Measurements from ENCODE around the gene CCBE1.

Gene CCBE1

GRCh38 chr18:59393381-59393780 is 303.8 kb downstream of the CCBE1 start:
- no peak for DNase-seq (ENCODE audit: low read depth in 2 of 2)

DNA sequence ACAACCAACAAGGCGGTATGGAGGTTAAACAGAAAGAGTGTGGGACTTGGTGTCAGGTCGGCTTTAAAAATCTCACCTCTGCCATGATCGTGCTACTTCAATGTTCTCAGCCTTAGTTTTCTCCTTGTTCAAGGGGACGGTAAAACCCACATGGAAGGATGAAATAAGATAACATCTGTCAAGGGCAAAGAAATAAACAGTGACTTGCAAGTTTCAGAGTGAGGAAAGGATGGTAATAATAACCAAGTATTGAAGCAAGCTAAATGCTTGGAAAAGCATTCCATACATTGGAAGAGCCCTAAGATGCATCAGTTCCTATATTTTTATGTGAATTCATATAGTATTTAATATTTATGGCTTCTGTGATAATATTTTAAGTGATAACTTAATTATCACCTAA is 308.4 kb downstream of the CCBE1 start:
- no peak for DNase-seq (ENCODE audit: low read depth in 2 of 2)

GRCh38 chr18:59387687-59388565 is 309.3 kb downstream of the CCBE1 start:
- no peak for DNase-seq (ENCODE audit: low read depth in 2 of 2)

DNA sequence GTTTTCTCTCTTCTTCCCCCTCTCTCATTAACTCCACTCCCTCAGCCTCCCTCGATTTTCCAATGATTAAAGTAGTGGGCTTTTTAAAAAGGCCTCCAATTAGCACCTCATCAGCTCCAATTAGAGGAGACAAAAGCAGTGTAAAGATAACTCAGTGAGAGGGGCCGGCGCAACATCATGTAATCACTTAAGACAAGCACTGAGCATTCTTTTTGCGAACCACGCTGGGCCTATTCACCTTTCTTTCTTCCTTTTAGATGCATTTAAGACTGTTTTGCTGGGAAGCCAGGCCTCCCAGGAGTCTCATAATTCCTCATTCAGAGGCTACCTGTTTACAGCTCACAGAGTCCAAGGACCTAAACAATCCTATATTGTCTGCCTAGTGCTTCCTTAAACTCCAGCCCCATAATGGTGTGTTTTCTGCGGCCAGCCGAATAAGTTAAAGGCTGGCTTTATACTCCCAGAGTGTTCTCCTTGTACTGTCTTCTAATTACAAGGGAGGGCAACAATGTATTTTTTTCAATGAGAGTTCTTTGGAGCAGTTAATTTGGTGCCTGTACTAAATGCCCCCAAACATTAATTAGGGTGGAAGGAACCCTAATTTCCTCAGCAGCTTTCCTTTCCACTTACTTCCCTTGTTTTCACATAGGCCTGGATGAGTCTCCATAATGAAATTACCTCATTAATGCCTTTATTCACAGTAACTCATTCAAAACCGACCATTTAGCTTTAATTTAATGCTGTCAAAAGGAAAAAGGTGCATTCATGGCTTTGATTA is 310.1 kb downstream of the CCBE1 start:
- no peak for DNase-seq (ENCODE audit: low read depth in 2 of 2)

DNA sequence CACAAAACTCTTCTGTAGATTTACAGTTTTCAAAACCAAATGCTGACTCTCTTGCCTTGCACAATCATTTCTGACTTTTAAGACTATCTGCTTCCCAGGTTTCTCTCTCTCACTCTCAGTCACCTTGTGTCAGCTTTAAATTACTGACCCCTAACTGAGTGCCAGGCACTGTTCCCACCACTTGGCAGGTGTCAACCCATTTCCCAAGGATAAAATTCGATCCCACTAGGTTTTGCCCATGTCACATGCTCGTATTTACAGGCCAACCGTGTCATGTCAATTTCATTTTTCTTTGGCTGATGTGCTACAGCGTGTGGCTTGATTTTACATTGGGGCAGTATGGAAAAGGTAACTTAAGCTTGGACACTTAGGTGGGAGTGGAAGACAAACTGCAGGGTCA is 312.0 kb downstream of the CCBE1 start:
- DNase-seq (ENCODE audit: low read depth in 2 of 2): no peak

DNA sequence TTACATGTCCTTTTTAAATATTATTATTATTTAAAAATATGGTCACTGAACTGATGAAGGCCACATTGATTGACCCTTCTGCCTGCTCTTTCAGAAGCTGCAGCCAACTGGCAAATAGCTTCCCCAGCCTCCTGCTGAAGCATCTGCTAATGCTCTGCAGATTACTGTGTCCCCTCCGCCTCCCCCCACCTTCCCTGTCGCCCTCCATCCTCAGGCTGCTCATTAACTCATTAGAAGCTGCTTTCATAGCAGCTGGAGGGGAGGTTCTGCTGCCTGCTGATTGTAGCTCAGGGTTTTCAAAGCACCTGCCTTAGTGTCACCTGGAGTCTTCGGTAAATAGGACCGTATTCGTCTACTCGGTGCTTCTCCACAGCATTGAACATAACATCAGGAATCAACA is 313.4 kb downstream of the CCBE1 start:
- DNase-seq (ENCODE audit: low read depth in 2 of 2): no peak

- DNase-seq (ENCODE audit: low read depth in 2 of 2): no peak
Observed at GRCh38 chr18:59382383-59382782, 314.8 kb downstream of the CCBE1 start.

GRCh38 chr18:59381949-59382348 is 315.3 kb downstream of the CCBE1 start:
- no peak for DNase-seq (ENCODE audit: low read depth in 2 of 2)

Data from activated CD4-positive, alpha-beta T cell treated with anti-CD3 and anti-CD28 coated beads for 24 hours (primary cell).